ENCODE data around the gene WDSUB1.

- TF ChIP-seq POLR2A (IDR thresholded peaks at IDR 0.05; ENCODE audit: extremely low read depth, insufficient read length) (no peak), MAX (IDR thresholded peaks at IDR 0.05; ENCODE audit: low read depth, low read length) (peak; percentile 9; the same call in 1 of the 2 replicates)
- TF ChIP-seq, protein P1, sequence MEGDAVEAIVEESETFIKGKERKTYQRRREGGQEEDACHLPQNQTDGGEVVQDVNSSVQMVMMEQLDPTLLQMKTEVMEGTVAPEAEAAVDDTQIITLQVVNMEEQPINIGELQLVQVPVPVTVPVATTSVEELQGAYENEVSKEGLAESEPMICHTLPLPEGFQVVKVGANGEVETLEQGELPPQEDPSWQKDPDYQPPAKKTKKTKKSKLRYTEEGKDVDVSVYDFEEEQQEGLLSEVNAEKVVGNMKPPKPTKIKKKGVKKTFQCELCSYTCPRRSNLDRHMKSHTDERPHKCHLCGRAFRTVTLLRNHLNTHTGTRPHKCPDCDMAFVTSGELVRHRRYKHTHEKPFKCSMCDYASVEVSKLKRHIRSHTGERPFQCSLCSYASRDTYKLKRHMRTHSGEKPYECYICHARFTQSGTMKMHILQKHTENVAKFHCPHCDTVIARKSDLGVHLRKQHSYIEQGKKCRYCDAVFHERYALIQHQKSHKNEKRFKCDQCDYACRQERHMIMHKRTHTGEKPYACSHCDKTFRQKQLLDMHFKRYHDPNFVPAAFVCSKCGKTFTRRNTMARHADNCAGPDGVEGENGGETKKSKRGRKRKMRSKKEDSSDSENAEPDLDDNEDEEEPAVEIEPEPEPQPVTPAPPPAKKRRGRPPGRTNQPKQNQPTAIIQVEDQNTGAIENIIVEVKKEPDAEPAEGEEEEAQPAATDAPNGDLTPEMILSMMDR (IDR thresholded peaks at IDR 0.05; ENCODE audit: low read depth, low read length) = no peak
Measured at GRCh38 chr2:159227467-159227866, 59.0 kb downstream of the WDSUB1 start.
